Ascending aorta (tissue), 2 donors: Measurements from ENCODE around the gene RNF4. TPM values are rescaled to one million over a fixed set of nuclear protein-coding genes. Genes with fewer than 3 reads are reported as not detected.

Experiments
- DNase-seq, 2 donors: peaks; one replicate each; pipeline ENCODE4 v3.0.0-alpha.2; 2019; ENCODE audit warnings: low spot score in 2 of 2
- H3K27ac ChIP-seq, 2 donors: fragments of 200-600 bp; sonication (generic); one replicate each; pipeline ENCODE4 v1.5.1; 2016 to 2017; ENCODE audit warnings: mild to moderate bottlenecking in 1 of 2
- H3K27me3 ChIP-seq: fragments of 200-600 bp; sonication (generic); one replicate; pipeline ENCODE4 v1.5.1; 2017
- H3K36me3 ChIP-seq, 2 donors: fragments of 200-600 bp; sonication (generic); one replicate each; pipeline ENCODE4 v1.5.1; 2016
- H3K4me1 ChIP-seq, 2 donors: fragments of 200-600 bp; sonication (generic); one replicate each; pipeline ENCODE4 v1.5.1; 2016 to 2017; ENCODE audit warnings: mild to moderate bottlenecking in 1 of 2
- H3K4me3 ChIP-seq, 2 donors: fragments of 200-600 bp; sonication (generic); one replicate each; pipeline ENCODE4 v1.5.1; 2016 to 2017; ENCODE audit warnings: mild to moderate bottlenecking in 1 of 2
- H3K9me3 ChIP-seq, 2 donors: fragments of 200-600 bp; sonication (generic); one replicate each; pipeline ENCODE4 v1.5.1; 2016
- intact Hi-C: fragments of 100-400 bp; cut with DNase I; formaldehyde crosslinking; loops from one replicate; pipeline ENCODE4 v1.15.1; 2023
- total RNA-seq: library from RNA; depleted of rRNA; stranded (reverse); fragments of >200 nt; gene quantifications from one replicate; pipeline ENCODE4 v1.1.0, GENCODE V29; 2016
- TF ChIP-seq, protein P1 (sequence below), 3 experiments: fragments of 200-600 bp in 2 of 3; fragments of 450-650 bp in 1 of 3; sonication (generic) in 2 of 3; IDR thresholded peaks; one replicate each; pipeline ENCODE4 v1.5.1; 2016 to 2019; ENCODE audit warnings: antibody characterized with exemption in 3 of 3, mild to moderate bottlenecking in 1 of 3, moderate library complexity in 1 of 3

The RNF4 gene
- total RNA-seq, 1 donor from 2014 or later, result 19.3 TPM

GRCh38 chr4:2516635-2517034 is 47.7 kb downstream of the RNF4 start:
- DNase-seq, result no peak
- no peak overlapping the region for H3K4me3 ChIP-seq
- peak overlapping the region; percentile 49 to 57 for H3K27ac ChIP-seq
- H3K4me1 ChIP-seq, result peaks cover 0 to 6% of the 10 kb centered on the region in 2 donors
- TF ChIP-seq, protein P1, sequence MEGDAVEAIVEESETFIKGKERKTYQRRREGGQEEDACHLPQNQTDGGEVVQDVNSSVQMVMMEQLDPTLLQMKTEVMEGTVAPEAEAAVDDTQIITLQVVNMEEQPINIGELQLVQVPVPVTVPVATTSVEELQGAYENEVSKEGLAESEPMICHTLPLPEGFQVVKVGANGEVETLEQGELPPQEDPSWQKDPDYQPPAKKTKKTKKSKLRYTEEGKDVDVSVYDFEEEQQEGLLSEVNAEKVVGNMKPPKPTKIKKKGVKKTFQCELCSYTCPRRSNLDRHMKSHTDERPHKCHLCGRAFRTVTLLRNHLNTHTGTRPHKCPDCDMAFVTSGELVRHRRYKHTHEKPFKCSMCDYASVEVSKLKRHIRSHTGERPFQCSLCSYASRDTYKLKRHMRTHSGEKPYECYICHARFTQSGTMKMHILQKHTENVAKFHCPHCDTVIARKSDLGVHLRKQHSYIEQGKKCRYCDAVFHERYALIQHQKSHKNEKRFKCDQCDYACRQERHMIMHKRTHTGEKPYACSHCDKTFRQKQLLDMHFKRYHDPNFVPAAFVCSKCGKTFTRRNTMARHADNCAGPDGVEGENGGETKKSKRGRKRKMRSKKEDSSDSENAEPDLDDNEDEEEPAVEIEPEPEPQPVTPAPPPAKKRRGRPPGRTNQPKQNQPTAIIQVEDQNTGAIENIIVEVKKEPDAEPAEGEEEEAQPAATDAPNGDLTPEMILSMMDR (IDR thresholded peaks at IDR 0.05), result no peak
- intact Hi-C loops, result no loop called here
- H3K27me3 ChIP-seq, result no peaks in the 10 kb centered on the region
- peaks cover 30 to 35% of the 10 kb centered on the region in 2 donors for H3K36me3 ChIP-seq
- H3K9me3 ChIP-seq, result no peaks in the 10 kb centered on the region

GRCh38 chr4:2526559-2526958 is 57.7 kb downstream of the RNF4 start:
- no peaks in the 10 kb centered on the region for H3K27me3 ChIP-seq
- H3K4me1 ChIP-seq, result no peaks in the 10 kb centered on the region
- TF ChIP-seq, protein P1 (IDR thresholded peaks at IDR 0.05), result no peak
- no peaks in the 10 kb centered on the region for H3K9me3 ChIP-seq
- H3K27ac ChIP-seq, result no peak overlapping the region
- no peak for DNase-seq
- intact Hi-C loops, result no loop called here
- no peak overlapping the region for H3K4me3 ChIP-seq
- no peaks in the 10 kb centered on the region for H3K36me3 ChIP-seq

GRCh38 chr4:2534904-2535375 is 66.0 kb downstream of the RNF4 start:
- Histone ChIP-seq H3K4me3 (peak overlapping the region; percentile 76 to 88), H3K27ac (peak overlapping the region; percentile 85 to 95), H3K36me3 (no peaks in the 10 kb centered on the region), H3K27me3 (no peaks in the 10 kb centered on the region), H3K9me3 (no peaks in the 10 kb centered on the region), H3K4me1 (peaks cover 15 to 16% of the 10 kb centered on the region in 2 donors)
- DNase-seq, result peak in 1 of 2 donors; percentile 56
- intact Hi-C loops, result loop anchor here (5.0 to 10.0 kb wide), 4 partner anchors 222 to 680 kb away; partner anchors contain the start of genes HAUS3, LETM1, NELFA and POLN
- TF ChIP-seq, protein P1 (IDR thresholded peaks at IDR 0.05), result no peak

DNA sequence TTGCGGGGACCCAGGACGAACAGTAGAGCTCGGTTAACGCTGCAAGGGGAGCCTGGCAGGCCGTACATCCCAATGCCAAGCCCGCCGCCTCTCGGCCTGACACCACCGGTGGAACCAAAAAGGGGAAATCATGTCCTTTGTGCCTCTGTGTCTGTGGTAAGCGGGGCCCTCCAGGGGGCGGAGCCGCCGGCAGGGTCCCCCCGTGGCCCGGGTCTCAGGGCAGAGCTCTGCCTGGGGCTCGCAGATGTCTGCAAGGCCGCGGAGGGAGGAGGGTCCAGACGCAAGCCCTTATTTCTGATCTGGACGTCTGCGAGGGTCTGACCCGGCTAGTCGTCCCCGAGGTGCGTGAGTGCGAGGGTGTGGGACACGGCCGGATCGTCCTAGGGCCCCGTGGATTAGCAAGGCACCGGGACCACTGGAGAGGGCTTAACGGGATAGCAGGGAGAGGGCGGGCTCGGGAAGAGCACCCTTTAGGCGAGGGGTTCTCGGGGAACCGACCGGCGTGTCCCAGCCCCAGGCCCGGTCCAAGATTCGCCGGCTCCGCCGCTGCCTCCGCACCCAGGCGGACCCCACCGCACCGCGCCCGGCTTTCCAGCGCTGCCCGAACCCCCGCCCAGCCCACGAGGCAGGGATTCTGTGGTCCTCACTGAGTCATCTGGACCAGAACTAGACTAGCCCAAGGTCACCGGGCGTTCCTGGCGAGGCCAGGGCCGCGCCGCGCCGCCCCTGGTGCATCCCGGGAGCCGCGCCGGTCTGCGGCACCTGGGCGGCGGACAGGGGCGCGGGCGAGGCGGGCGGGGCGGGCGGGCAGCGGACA is 66.7 kb downstream of the RNF4 start:
- peak in 1 of 2 donors; percentile 76 for DNase-seq
- intact Hi-C loops, result loop anchor here (1.0 to 10.0 kb wide), 8 partner anchors 66 to 681 kb away; partner anchors contain the start of genes CFAP99, GRK4, HAUS3 and HTT

DNA sequence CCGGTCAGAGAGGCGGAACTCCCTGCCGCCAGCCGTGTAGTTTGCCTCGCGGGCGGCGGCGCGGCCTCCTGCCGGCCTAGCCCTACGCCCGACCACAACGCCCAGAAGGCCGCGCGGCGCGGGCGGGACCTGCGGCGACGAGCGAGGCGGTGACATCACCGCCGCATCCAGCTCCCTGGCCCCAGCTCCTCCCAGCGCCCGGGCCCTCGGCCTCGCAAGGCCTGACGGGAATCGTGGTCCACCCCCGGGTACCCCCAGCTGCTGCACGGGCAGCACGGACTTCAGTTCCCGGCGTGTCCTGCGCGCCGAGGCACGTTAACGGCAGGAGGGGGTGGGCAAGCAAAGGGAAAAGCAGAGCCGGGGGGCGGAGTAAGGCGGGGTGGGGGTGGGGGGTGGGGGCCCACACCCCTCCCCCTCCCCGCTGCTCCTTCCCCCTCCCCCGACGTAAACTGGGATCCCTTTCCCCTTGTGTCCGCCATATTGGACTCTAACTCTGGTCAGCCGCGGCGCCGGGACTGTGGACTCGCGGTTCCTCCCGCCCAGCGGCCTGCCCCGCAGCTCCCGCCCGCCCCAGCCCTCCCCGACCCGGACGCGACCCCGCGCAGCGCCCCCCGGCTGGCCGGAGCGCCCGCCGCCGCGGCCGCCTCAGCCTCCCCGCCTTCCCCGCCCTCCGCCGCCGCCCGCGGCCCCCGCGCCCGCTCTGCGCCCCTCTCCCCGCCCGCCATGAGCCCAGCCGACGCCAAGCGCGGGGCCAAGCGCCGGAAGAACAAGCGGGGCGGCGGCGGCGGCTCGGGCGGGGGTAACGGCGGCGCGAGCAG is 67.5 kb downstream of the RNF4 start, which contains the start of gene FAM193A:
Gene FAM193A, plus strand, starts transcription at position 455 of the 818 bp plus-strand sequence. Its CDS starts 269 bp downstream, at position 724.
- peak within 1 kb of the TSS; percentile 89 to 97 for H3K27ac ChIP-seq
- H3K4me3 ChIP-seq, result peak within 1 kb of the TSS; percentile 97 to 100
- H3K4me1 ChIP-seq, result peaks cover 15 to 16% of the 10 kb centered on the region in 2 donors
- H3K27me3 ChIP-seq, result no peaks in the 10 kb centered on the region
- TF ChIP-seq, protein P1 (IDR thresholded peaks at IDR 0.05), result no peak
- H3K36me3 ChIP-seq, result no peaks in the 10 kb centered on the region
- intact Hi-C loops, result loop anchor here (1.0 to 10.0 kb wide), 9 partner anchors 67 to 682 kb away; partner anchors contain the start of genes CFAP99, GRK4, HAUS3 and HTT
- H3K9me3 ChIP-seq, result no peaks in the 10 kb centered on the region
- DNase-seq, result peak; percentile 98 to 100

More for the DNA sequence above, 66.7 kb downstream of the RNF4 start:
- Histone ChIP-seq H3K27me3 (no peaks in the 10 kb centered on the region), H3K4me3 (peak overlapping the region; percentile 76 to 88), H3K4me1 (peaks cover 15 to 16% of the 10 kb centered on the region in 2 donors), H3K36me3 (no peaks in the 10 kb centered on the region), H3K27ac (peak overlapping the region; percentile 85 to 95), H3K9me3 (no peaks in the 10 kb centered on the region)
- TF ChIP-seq, protein P1 (IDR thresholded peaks at IDR 0.05), result peak in 1 of 3 experiments; percentile 12
